GM21515 (cell line): ENCODE data around the gene ABHD16A.
"Not testable (repeated sequence)": the region's sequence is repeated elsewhere in the genome, so short reads cannot be mapped to it uniquely, and the experiment has no call there.

Experiments
- ATAC-seq: cut with Tn5 transposase; IDR thresholded peaks from one replicate; pipeline ENCODE4 v1.9.1; 2021; ENCODE audit not compliant: unreplicated experiment

ABHD16A gene

DNA sequence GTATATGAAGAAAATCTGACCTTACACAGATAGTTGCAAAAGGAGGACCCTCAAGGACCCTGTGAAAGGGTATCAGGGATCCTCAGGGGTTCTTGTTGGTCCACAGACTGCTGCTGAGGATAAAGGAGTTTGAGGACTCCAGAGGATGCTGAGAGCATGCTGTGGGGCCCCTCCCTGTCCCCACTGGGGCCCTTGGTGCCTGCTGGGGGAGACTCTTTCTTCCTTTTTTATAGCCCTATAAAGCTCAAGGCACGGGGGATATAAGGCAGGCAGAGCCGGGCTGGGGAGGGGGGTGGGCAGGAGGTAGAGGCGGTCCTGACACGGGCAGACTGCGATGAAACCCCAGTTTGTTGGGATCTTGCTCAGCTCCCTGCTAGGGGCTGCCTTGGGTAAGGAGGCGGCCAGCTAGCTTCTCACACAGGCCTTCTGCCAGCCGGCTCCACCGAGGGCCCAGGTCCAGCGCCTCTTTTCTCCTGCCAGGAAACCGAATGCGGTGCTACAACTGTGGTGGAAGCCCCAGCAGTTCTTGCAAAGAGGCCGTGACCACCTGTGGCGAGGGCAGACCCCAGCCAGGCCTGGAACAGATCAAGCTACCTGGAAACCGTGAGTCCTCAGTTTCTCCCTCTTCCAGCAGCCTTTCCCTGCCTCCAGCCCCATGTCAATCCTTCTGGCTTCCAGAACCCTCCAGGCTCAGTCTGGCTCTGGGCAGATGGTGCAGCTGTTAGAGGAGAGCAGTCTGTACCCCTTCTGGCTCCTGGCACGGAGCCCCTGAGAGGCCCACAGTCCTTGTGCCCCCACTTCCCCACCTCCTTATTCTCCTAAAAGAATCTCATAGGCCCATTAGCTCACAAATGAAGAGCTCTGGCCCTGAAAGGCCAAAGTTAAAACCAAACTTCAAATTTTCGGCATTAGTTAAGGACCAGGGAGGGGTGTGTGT is 12.2 kb upstream of the ABHD16A start, which contains the start of gene LY6G6D:
TSS of gene LY6G6D (plus strand) at position 327 of the 937 bp plus-strand sequence. CDS start at position 335, 8 bp downstream.
- ATAC-seq = no peak

DNA sequence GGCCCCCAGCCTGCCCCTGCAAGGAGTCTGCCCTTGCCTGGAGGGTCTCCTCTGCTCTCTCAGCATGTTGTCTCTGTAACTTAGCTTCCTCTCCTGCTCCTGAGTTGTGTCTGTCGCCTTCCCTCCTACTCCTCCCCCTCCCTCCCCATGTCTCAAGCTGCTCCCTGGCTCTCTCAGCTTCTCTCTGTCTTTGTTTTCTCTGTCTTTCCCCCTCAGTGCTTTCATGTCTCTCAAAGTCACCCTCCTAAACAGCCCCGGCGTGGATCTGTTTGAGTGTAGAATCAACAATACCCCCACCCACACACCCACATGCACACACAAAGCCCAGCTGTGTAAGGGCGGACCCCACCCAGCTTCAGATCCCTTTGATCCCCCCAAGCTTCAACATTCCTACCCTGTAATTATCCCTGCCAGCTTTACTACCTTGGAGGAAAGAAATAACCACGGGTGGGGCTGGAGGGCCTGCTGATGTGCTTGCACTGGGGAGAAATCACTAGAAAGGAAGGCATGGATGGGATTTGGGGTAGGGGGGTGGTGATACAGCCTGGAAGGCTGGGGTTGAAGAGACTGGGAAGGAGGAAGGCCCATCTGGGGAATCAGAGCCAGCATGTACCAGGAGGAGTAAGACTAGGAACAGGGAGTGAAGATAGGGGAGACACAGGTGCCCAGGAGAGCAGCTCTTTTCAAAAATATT is 11.0 kb upstream of the ABHD16A start:
- no peak for ATAC-seq

DNA sequence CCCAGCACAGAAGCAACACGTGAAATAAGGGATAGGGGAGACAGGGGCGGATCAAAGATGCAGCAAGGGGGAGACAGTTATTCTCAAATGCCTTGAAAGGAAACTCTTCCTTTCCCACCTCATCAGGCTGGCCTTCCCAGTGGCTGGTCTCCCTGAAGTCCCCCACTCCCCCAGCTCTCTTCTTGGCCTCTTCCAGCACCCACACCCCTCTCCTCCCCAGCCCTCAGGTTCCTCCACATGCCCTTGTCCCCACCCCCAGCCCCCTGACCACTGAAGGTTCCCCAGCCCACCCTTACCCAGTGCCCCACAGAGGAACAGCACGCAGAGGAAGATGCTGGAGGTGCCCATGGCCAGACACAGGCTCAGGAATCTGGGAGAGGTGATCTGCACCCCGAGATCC is 10.3 kb upstream of the ABHD16A start:
- no peak for ATAC-seq

DNA sequence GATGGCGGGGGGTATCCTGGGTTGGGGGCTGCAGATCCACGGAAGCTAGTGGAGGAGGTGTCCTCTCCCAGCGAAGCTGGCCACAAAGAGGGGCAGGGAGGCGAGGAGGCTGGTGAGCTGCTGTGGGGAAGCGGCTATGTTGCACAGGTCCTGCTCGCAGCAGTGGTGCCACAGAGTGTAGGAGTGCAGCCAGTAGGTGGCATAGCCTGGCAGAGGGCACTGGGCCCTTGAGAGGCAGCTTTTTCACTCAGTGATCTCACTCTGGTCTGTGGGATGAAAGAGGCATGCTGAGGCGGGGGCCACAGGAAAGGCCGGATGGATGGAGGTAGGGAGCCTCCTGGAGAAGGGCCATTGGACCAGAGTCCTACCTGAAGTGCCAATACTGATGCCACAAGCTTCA is 9.2 kb upstream of the ABHD16A start:
- ATAC-seq = no peak

DNA sequence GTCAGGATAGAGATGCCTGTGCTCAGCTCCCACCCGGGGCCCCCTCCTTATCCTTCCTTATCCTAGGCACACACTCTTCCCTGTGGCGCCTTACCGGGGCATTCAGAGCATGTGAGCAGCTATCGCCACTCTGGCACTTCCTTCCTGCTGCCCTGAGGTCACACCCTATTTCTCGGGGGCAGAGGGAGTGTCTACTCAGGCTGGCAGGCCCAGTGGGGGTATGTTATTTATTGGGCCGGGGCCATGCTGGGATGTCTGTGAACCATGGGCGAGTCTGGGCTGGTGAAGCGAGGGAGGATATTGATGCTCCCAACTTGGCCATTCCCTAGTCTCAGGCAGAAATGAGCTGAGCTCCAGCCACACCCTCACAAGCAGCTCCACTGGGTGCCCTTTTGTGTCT is 8.1 kb upstream of the ABHD16A start:
- ATAC-seq = no peak

DNA sequence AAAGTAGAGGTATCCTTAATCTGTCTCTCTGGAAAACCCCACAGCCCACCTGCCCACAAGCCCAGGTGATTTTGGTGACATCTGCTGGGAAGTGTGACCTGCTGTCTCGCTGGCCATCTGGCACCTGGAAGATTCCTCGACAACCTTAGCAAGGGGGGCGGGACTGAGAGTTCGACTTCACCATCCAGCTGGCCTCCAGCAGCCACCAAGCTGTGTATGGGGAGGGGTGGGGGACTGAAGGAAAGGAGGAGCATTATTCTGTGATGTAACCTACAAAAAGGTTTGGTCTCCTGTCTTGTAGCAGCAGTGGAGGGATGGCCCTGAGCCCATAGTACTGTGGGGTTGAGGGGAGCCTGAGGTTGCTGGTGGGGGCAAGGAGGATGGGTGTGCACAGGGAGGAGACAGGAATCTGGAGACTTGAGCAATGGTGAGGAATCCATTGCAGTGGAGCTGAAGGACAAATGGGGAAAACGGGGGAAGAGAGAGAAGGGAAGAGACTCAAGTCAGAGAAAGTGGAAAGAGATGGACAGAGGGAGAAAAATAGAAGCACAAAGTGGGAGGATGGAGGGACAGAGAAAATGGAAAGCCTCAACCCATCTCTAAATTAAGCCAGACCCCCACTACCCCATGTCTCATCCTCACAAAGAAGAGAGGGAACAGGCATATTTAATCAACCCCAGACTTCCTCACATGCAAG is 7.5 kb upstream of the ABHD16A start:
- no peak for ATAC-seq

DNA sequence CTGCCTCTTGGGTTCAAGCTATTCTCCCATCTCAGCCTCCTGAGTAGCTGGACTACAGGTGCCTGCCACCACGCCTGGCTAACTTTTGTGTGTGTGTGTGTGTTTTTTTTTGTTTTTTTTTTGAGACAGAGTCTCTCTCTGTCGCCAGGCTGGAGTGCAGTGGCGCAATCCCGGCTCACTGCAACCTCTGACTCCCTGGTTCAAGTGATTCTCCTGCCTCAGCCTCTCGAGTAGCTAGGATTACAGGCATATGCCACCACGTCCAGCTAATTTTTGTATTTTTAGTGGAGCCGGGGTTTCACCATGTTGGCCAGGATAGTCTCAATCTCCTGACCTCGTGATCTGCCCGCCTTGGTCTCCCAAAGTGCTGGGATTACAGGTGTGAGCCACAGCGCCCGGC is 6.0 kb upstream of the ABHD16A start:
- not testable (repeated sequence) for ATAC-seq

DNA sequence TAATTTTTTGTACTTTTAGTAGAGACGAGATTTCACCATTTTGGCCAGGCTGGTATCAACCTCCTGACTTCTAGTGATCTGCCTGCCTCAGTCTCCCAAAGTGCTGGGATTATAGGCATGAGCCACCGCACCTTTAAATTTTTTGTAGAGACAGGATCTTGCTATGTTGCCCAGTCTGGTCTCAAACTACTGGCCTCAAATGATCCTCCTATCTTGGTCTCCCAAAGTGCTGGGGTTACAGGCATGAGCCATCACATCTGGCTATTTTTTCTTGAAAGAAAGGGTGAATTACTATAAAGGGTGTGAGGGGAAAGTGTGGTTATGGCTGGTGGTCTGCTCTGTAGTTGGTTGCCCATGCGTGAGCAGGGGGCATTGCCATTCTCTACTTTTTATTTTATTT is 5.1 kb upstream of the ABHD16A start:
- no peak for ATAC-seq

DNA sequence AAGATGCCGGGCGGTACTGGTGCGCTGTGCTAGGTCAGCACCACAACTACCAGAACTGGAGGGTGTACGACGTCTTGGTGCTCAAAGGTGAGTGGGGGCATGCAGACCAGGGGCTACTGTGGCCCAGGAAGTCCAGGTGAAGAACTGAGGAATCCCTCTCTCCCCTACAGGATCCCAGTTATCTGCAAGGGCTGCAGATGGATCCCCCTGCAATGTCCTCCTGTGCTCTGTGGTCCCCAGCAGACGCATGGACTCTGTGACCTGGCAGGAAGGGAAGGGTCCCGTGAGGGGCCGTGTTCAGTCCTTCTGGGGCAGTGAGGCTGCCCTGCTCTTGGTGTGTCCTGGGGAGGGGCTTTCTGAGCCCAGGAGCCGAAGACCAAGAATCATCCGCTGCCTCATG is 4.6 kb upstream of the ABHD16A start:
- ATAC-seq = no peak

DNA sequence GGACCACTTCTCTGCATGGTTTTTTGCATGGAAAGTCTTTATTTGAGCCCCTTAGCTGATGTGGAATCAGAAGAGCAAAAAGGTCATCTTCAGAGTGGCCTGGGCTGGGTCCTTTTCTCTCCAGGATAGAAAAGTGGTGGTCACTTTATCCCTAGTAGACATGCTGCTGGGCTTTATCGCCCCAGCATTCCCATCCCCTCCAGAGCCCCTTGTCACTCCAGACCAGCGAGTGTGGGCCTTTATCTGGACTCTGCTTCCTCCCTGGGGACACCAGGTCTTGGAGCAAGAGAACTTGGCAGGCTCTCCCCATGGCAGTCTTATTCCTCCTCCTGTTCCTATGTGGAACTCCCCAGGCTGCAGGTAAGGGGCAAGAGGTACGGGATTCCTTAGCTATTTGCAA is 3.5 kb upstream of the ABHD16A start, which contains the start of gene LY6G6F:
TSS of gene LY6G6F (plus strand) at position 268 of the 400 bp plus-strand sequence. CDS start at position 309, 41 bp downstream.
- ATAC-seq = no peak

DNA sequence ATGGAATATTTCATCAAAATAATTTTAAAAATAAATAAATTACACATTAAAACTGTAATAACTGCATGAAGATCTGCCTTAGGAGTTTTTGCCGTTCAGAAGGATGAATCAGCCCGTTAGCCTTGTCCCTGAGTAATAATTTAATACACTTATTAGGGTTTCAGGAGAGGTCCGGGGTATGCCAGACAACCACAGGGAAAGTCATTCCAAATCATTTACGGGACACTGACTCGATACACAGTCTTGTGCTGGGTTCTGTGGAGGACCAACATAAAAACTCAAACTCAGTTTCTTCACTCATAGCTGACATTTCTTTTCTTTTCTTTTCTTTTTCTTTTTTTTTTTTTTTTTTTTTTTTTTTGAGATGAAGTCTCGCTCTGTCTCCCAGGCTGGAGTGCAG is 2.8 kb upstream of the ABHD16A start:
- ATAC-seq = no peak

DNA sequence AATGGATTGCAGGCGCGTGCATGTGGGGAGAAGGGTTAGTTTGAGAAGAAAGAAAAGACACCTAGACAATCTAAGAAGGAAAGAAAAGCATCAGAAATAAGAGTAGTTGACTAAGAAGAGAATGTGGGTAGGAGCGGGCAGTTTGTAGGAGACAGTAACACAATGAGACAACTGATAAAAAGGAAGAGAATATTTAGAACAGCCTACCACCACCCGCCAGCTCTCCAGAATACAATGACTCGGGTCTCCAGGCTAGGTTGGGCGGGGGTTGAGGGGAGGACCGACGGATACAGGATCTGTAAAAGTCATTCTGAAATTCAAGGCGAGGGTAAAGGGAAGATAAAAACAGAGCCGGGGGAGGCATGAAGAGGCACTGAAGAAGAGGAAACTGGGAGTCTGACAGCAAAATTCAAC is 712 bp downstream of the ABHD16A start:
- no peak for ATAC-seq

DNA sequence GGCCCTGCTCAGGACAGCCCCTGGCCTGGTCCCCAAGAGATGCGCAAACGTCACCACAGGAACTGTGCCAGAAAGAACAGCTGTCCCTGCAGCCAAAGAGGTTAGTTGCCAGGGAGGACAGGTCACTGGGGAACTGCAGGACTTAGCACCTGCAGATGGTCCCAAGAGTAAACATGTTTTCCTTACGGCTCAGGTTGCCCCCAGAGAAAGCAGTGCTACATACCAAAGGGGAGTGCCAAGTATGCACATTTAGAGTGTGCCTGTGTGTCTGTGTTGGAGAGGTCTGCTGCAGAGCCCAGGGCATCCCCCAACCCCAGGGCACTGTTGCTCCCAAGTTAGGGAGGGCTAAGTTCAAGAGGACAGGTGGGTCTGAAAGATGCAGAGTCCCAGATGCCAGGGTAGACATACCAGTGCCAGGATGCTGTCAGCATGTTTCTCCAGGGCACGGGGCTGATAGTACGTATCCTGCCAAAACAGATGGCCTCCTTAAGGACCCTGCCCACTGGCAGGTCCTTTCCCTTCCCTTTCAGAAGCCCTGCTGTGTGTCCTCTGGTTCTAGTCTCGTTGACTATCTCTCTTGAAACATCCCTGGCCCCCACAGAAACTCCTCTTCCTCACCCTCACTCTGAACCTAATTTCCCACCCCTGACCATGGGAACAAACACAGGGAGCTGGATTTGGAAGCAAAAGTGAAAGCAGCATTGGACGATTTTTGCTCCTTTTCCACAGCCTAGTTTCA is 1.3 kb downstream of the ABHD16A start:
- ATAC-seq = no peak

DNA sequence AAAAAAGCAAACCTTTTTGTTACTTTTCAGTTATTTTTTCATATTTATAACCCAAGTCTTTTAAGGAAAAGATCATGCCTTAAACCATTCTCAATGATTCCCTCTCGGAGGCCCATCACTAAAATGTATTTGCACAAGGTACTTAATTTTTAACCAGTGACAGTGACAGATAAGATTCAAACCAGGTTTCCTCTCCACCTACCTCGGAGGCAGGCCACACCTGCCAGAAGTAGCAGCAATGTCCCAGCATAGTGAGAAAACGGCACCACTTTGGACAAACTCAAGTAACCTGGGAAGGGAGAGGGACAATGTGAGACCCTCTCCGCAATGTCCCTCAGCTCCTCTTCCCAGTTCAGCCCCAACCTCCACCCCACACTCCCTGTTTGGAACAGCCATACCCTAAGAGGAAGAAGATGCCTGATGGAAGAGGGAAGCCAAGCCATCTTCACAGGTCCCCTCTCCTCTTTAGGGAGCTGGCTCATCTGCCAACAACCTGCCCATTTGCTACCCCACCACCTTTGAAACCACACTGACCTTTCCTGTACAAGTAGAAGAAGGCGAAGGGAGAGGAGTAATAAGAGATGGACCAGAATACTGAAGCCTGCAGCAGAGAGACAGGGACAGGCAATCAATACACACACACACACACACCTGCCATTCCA is 2.3 kb downstream of the ABHD16A start:
- ATAC-seq = no peak

DNA sequence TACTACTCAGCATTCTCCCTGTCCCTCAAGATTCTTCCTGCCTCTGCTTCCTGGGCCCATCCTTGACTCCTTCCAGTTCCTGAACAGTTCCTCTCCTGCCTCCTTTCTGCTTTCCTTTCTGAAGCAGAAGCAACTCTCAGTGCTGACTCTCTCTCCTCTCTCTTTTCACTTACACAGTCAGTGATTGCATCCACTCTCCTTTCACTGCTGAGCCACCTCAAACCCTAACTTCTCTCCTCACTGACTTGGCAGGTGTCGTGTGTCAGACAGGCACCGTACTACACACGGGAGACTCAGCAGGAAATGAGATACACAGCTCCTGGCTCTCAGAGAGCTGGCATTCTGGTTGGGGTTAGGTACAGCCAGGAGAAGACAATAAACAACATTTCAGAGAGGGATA is 5.6 kb downstream of the ABHD16A start:
- ATAC-seq = no peak

DNA sequence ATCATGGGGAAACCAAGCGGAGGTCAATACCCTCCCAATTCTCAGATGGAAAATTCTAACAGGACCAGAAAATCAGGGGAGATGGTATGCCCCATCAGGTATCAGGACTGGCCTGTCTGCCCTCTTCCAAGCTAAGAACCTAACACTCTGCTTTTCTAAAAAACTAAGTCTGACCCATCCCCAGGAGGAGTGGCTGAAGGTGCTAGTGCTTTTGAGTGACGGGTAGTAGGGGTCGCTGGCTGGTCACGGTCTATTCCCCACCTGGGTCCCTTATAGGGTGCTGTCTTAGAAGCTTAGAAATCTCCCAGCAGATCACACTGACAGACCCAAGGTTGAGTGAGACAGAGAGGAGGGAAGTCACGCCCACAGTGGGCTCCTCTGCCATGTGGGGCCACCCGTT is 9.6 kb downstream of the ABHD16A start:
- ATAC-seq = no peak

DNA sequence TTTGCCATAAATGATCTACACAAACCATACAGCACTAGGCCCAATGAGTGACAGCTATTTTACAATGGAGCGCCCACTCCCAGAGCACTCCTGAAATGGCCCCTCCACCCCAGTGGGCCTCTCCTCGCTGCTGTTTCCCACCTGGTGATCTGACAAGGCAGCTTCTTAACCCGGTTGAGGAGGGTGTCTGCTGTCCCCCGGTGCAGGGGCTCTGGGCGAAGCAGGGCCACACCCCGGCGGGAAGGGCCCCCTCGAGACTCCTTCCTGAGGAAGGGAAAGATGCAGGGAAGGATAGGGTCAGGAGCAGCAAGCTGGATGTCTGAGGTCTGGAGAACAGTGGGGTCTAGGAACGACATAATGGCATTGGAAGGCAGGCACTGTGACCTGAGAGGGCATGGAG is 10.2 kb downstream of the ABHD16A start:
- no peak for ATAC-seq

DNA sequence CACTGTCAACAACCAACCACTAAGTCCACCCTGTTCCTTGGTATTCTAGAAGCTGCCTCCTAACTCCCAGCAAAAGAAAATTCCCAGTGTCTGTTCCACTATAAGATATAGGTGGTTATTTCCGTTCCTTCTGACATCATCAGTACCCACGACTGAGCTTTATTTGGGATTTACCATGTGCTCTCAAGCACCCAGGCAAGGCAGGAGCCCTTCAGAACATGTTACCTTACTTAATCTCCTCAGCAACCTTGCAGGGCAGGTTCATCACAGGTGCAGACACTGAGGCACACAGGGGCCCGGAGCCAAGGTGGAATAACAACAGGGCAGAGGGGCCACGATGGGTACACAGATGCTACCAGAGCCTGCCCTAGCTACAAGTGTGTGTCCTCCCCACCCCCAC is 10.8 kb downstream of the ABHD16A start:
- no peak for ATAC-seq

DNA sequence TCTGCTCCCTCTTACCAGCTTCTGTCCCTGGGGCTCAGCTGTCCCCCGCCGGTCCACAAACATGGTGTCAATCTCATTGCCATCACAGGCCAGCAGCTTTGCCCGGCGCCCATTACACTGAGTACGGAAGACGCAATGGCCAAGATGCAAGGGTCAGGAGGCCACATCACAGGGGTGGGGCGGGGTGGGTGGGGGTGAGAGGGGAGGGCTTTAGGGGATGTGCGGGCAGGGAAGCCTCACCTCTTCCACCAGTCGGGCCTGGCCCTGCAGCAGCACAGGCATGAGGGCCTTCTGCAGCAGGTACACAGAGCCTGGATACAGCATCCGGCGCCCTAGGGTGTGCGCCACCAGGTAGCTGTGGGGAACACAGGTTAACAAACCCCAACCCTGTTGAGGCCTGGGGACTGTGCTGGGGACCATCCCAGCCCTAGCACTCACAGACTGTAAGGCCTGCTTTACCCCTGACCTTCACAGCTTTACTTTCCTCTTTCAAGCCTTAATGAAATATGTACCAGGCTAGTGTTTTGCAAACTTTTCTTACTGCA is 11.5 kb downstream of the ABHD16A start:
- no peak for ATAC-seq

DNA sequence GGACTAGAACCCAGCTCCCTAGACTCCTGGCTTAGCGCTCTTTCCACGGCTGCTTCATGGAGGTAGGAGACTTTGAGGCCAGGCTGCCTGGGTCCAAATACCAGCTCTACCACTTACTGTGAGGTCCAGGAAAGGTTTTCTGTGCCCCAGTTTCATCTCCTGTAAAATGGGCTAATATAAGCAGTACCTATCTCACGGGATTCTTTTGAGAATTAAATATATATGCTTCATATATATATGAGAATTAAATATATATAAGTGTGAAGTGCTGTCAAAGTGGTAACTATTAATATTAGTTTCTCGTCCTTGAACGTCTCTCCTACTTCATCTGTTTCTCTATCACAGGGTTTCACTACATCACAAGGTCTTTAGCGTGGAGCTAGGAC is 12.1 kb downstream of the ABHD16A start:
- no peak for ATAC-seq
